ENCODE measurements around the gene POLR1E. TPM values are rescaled to one million over a fixed set of nuclear protein-coding genes. Genes with fewer than 3 reads are reported as not detected.

The POLR1E gene
- total and polyA plus RNA-seq, 4 donors = 15.1 to 25.7 (median 20.2) TPM

DNA sequence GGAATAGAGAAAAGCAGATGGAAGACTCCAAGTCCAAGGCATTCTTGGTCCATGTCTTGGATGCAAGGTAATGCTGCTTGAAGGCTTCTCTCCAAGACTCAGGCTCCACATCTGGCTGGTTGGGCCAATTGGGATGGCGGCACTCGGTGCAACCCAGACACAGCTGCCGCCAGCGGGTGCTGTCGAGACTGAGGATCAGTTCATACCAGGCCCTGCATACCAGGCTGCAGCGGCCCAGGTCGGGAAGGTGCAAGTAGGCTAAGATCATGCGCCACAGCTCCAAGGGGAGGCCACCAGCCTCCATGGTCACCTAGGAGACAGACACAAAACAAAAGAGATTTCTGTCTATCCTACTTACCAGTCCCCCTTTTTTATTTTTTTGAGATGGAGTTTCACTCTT lies 55.7 kb downstream of the POLR1E start:
- H3K9me3 ChIP-seq (ENCODE audit: control insufficient read depth, low read length) = no peaks in the 10 kb centered on the region
- 97 to 98% methylated on average over 8 of the region's 8 CpGs for WGBS, 2 donors
- H3K36me3 ChIP-seq (ENCODE audit: control insufficient read depth in 1 of 2, insufficient read depth in 2 of 2, low read length in 1 of 2) = peaks cover 2 to 10% of the 10 kb centered on the region in 2 donors
- intact Hi-C loops (cut with DNase I) = no loop called here
- ATAC-seq (ENCODE audit: low FRiP score) (no peak), DNase-seq (no peak)
- no peak overlapping the region for H3K27ac ChIP-seq (ENCODE audit: low read depth in 1 of 2, low read length in 2 of 2)
- no peaks in the 10 kb centered on the region for H3K4me1 ChIP-seq (ENCODE audit: control insufficient read depth in 1 of 2, insufficient read depth in 2 of 2, low read length in 2 of 2)
- H3K4me3 ChIP-seq (ENCODE audit: low read length in 2 of 2) = no peak overlapping the region
- no peaks in the 10 kb centered on the region for H3K27me3 ChIP-seq (ENCODE audit: control insufficient read depth in 1 of 2, insufficient read depth in 2 of 2, low read length in 1 of 2)

DNA sequence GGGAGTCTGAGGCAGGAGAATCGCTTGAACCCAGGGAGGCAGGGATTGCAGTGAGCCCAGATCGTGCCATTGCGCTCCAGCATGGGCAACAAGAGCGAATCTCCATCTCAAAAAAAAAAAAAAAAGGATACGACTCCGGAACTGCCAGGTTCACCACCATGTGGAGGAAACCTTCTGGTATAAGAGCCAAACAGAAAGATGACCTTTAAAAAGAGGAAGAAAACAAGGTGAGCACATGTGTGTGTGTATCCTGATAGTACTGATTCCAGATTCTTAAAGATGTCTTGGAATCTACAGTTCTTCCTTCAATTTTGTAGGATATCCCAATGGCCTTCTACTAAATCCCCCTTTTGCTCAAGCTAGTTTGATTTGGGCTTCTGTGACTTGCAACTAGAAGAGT lies 56.7 kb downstream of the POLR1E start:
- peaks cover 0 to 7% of the 10 kb centered on the region in 2 donors for H3K36me3 ChIP-seq (ENCODE audit: control insufficient read depth in 1 of 2, insufficient read depth in 2 of 2, low read length in 1 of 2)

GRCh38 chr9:37542895-37543294 lies 57.1 kb downstream of the POLR1E start:
- Histone ChIP-seq H3K4me1 (ENCODE audit: control insufficient read depth in 1 of 2, insufficient read depth in 2 of 2, low read length in 2 of 2) (no peaks in the 10 kb centered on the region), H3K4me3 (ENCODE audit: low read length in 2 of 2) (no peak overlapping the region), H3K36me3 (ENCODE audit: control insufficient read depth in 1 of 2, insufficient read depth in 2 of 2, low read length in 1 of 2) (peaks cover 0 to 4% of the 10 kb centered on the region in 2 donors), H3K27ac (ENCODE audit: low read depth in 1 of 2, low read length in 2 of 2) (no peak overlapping the region), H3K9me3 (ENCODE audit: control insufficient read depth, low read length) (no peaks in the 10 kb centered on the region), H3K27me3 (ENCODE audit: control insufficient read depth in 1 of 2, insufficient read depth in 2 of 2, low read length in 1 of 2) (no peaks in the 10 kb centered on the region)
- no peak for ATAC-seq (ENCODE audit: low FRiP score)
- DNase-seq = no peak
- intact Hi-C loops (cut with DNase I) = no loop called here
- 80 to 86% methylated on average over 1 of the region's 1 CpG for WGBS, 2 donors

More for the DNA sequence above, 56.7 kb downstream of the POLR1E start:
- no peak overlapping the region for H3K4me3 ChIP-seq (ENCODE audit: low read length in 2 of 2)
- H3K27ac ChIP-seq (ENCODE audit: low read depth in 1 of 2, low read length in 2 of 2) = no peak overlapping the region
- intact Hi-C loops (cut with DNase I) = no loop called here
- no peaks in the 10 kb centered on the region for H3K4me1 ChIP-seq (ENCODE audit: control insufficient read depth in 1 of 2, insufficient read depth in 2 of 2, low read length in 2 of 2)
- DNase-seq = no peak
- WGBS, 2 donors = 98 to 99% methylated on average over 6 of the region's 6 CpGs
- H3K9me3 ChIP-seq (ENCODE audit: control insufficient read depth, low read length) = no peaks in the 10 kb centered on the region
- H3K27me3 ChIP-seq (ENCODE audit: control insufficient read depth in 1 of 2, insufficient read depth in 2 of 2, low read length in 1 of 2) = no peaks in the 10 kb centered on the region
- ATAC-seq (ENCODE audit: low FRiP score) = no peak

DNA sequence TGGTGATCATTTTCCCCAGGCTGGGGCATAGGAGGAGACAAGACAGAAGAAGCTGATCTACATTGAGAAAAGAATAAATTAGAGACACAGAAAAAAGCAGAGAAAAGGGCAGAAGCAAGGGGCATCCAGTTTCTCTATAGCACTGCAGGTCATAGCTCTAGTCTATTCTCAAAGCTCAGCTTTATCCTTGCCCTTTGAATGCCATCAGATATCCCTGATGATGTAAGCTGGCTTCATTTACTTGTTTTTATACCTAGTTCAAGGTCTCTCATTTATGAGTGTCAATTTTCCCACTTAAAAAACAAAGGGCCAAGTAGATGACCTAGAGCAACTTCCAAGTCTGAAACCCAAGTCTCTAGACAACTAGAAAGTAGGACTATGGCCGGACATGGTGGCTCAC lies 57.7 kb downstream of the POLR1E start:
- intact Hi-C loops (cut with DNase I) = no loop called here

DNA sequence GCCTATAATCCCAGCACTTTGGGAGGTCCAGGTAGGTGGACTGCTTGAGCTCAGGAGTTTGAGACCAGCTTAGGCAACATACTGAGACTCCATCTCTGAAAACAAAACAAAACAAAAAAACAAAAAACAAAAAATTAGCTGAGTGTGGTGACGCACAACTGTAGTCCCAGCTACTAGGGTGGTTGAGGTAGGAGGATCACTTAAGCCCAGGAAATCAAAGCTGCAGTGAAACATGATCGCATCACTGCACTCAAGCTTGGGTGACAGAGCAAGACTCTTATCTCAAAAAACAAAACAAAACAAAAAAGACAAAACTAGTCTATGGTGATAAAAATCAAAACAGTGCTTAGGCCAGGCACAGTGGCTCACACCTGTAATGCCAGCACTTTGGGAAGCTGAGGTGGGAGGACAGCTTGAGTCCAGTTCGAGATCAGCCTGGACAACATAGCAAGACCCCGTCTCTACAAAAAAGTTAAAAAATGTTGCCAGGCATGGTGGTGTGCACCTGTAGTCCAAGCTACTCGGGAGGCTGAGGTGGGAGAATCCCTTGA lies 61.7 kb downstream of the POLR1E start:
- Histone ChIP-seq H3K4me1 (ENCODE audit: control insufficient read depth in 1 of 2, insufficient read depth in 2 of 2, low read length in 2 of 2) (no peaks in the 10 kb centered on the region), H3K36me3 (ENCODE audit: control insufficient read depth in 1 of 2, insufficient read depth in 2 of 2, low read length in 1 of 2) (no peaks in the 10 kb centered on the region), H3K27ac (ENCODE audit: low read depth in 1 of 2, low read length in 2 of 2) (no peak overlapping the region), H3K4me3 (ENCODE audit: low read length in 2 of 2) (no peak overlapping the region), H3K27me3 (ENCODE audit: control insufficient read depth in 1 of 2, insufficient read depth in 2 of 2, low read length in 1 of 2) (no peaks in the 10 kb centered on the region), H3K9me3 (ENCODE audit: control insufficient read depth, low read length) (no peaks in the 10 kb centered on the region)
- WGBS, 2 donors = 97% methylated on average over 5 of the region's 5 CpGs
- no peak for DNase-seq
- ATAC-seq (ENCODE audit: low FRiP score) = no peak
- intact Hi-C loops (cut with DNase I) = no loop called here

More for the DNA sequence above, 57.7 kb downstream of the POLR1E start:
- Histone ChIP-seq H3K4me1 (ENCODE audit: control insufficient read depth in 1 of 2, insufficient read depth in 2 of 2, low read length in 2 of 2) (no peaks in the 10 kb centered on the region), H3K27me3 (ENCODE audit: control insufficient read depth in 1 of 2, insufficient read depth in 2 of 2, low read length in 1 of 2) (no peaks in the 10 kb centered on the region), H3K9me3 (ENCODE audit: control insufficient read depth, low read length) (no peaks in the 10 kb centered on the region), H3K27ac (ENCODE audit: low read depth in 1 of 2, low read length in 2 of 2) (no peak overlapping the region), H3K4me3 (ENCODE audit: low read length in 2 of 2) (no peak overlapping the region), H3K36me3 (ENCODE audit: control insufficient read depth in 1 of 2, insufficient read depth in 2 of 2, low read length in 1 of 2) (no peaks in the 10 kb centered on the region)
- no peak for ATAC-seq (ENCODE audit: low FRiP score)
- DNase-seq = no peak
- WGBS, 2 donors = 95 to 96% methylated on average over 1 of the region's 1 CpG

- Histone ChIP-seq H3K27ac (ENCODE audit: low read depth in 1 of 2, low read length in 2 of 2) (no peak overlapping the region), H3K9me3 (ENCODE audit: control insufficient read depth, low read length) (no peaks in the 10 kb centered on the region), H3K4me1 (ENCODE audit: control insufficient read depth in 1 of 2, insufficient read depth in 2 of 2, low read length in 2 of 2) (no peaks in the 10 kb centered on the region), H3K36me3 (ENCODE audit: control insufficient read depth in 1 of 2, insufficient read depth in 2 of 2, low read length in 1 of 2) (no peaks in the 10 kb centered on the region), H3K4me3 (ENCODE audit: low read length in 2 of 2) (no peak overlapping the region), H3K27me3 (ENCODE audit: control insufficient read depth in 1 of 2, insufficient read depth in 2 of 2, low read length in 1 of 2) (no peaks in the 10 kb centered on the region)
- no peak for ATAC-seq (ENCODE audit: low FRiP score)
- intact Hi-C loops (cut with DNase I) = no loop called here
- DNase-seq = no peak
Observed at GRCh38 chr9:37549527-37549926, 63.8 kb downstream of the POLR1E start.

DNA sequence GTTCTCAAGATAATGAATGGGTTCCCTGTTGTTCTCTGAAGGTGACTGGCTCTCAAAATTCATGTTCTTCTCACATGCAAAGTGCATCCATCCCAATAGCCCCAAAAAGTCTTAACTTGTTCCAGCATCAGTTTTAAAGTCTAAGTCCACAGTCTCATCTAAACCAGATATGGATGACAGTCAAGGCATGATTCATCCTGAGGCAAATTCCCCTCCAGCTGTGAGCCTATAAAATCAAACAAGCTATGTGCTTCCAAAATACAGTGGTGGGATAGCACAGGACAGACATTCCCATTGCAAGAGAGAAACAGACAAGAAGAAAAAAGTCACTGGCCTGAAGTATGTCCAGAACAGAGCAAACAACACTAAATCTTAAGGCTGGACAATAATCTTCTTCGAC lies 65.0 kb downstream of the POLR1E start:
- DNase-seq (no peak), ATAC-seq (ENCODE audit: low FRiP score) (no peak)
- Histone ChIP-seq H3K4me3 (ENCODE audit: low read length in 2 of 2) (no peak overlapping the region), H3K4me1 (ENCODE audit: control insufficient read depth in 1 of 2, insufficient read depth in 2 of 2, low read length in 2 of 2) (no peaks in the 10 kb centered on the region), H3K27ac (ENCODE audit: low read depth in 1 of 2, low read length in 2 of 2) (no peak overlapping the region), H3K9me3 (ENCODE audit: control insufficient read depth, low read length) (no peaks in the 10 kb centered on the region), H3K27me3 (ENCODE audit: control insufficient read depth in 1 of 2, insufficient read depth in 2 of 2, low read length in 1 of 2) (no peaks in the 10 kb centered on the region), H3K36me3 (ENCODE audit: control insufficient read depth in 1 of 2, insufficient read depth in 2 of 2, low read length in 1 of 2) (no peaks in the 10 kb centered on the region)
- intact Hi-C loops (cut with DNase I) = loop anchor here in 1 of 2 donors (10.0 kb wide), 1 partner anchor 54 kb away; no protein-coding TSS in a partner anchor
- 87 to 95% methylated on average over 1 of the region's 1 CpG for WGBS, 2 donors

DNA sequence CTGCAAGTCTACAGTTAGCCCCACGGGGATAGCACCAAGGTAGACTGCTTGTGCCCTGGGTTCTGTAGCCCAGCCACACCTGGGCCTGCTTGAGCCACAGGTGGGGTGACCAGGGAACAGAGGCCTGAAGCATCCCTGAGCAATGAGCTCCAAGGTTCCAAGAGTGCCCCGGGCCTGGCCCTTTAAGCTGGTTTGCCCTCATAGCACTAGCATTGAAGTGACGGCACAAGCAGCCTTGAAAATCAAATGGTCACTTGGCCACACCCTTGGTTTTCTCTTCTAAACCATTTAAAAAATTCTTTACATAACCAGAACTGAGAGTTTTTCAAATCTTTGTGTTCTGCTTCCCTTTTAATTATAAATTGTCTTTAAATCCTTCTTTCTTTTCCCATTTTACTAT lies 65.7 kb downstream of the POLR1E start:
- 91 to 97% methylated on average over 3 of the region's 3 CpGs for WGBS, 2 donors
- Histone ChIP-seq H3K36me3 (ENCODE audit: control insufficient read depth in 1 of 2, insufficient read depth in 2 of 2, low read length in 1 of 2) (no peaks in the 10 kb centered on the region), H3K9me3 (ENCODE audit: control insufficient read depth, low read length) (no peaks in the 10 kb centered on the region), H3K27ac (ENCODE audit: low read depth in 1 of 2, low read length in 2 of 2) (no peak overlapping the region), H3K4me1 (ENCODE audit: control insufficient read depth in 1 of 2, insufficient read depth in 2 of 2, low read length in 2 of 2) (no peaks in the 10 kb centered on the region), H3K27me3 (ENCODE audit: control insufficient read depth in 1 of 2, insufficient read depth in 2 of 2, low read length in 1 of 2) (no peaks in the 10 kb centered on the region), H3K4me3 (ENCODE audit: low read length in 2 of 2) (no peak overlapping the region)
- ATAC-seq (ENCODE audit: low FRiP score) (no peak), DNase-seq (no peak)
- intact Hi-C loops (cut with DNase I) = loop anchor here in 1 of 2 donors (10.0 kb wide), 1 partner anchor 53 kb away; no protein-coding TSS in a partner anchor

DNA sequence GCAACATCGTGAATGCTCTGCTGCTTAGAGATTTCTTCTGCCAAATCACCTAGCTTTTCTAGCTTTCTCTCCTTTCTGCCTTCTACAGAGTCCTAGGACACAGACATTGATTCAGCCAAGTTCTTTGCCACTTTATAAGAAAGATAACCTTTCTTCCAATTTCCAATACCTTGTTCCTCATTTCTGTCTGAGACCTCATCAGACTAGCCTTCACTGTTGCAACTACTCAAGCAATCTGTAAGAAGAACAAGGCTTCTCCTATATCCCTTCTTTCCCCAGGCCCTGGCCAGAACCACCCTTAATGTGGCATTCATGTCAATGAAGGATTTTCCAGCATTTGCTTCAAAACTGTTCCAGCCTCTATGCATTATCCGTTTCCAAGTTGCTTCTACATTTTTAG lies 66.1 kb downstream of the POLR1E start:
- no peak overlapping the region for H3K4me3 ChIP-seq (ENCODE audit: low read length in 2 of 2)
- ATAC-seq (ENCODE audit: low FRiP score) (no peak), DNase-seq (no peak)
- 85 to 91% methylated on average over 2 of the region's 2 CpGs for WGBS, 2 donors
- H3K4me1 ChIP-seq (ENCODE audit: control insufficient read depth in 1 of 2, insufficient read depth in 2 of 2, low read length in 2 of 2) = no peaks in the 10 kb centered on the region
- H3K27me3 ChIP-seq (ENCODE audit: control insufficient read depth in 1 of 2, insufficient read depth in 2 of 2, low read length in 1 of 2) = no peaks in the 10 kb centered on the region
- H3K9me3 ChIP-seq (ENCODE audit: control insufficient read depth, low read length) = no peaks in the 10 kb centered on the region
- H3K36me3 ChIP-seq (ENCODE audit: control insufficient read depth in 1 of 2, insufficient read depth in 2 of 2, low read length in 1 of 2) = no peaks in the 10 kb centered on the region
- intact Hi-C loops (cut with DNase I) = loop anchor here in 1 of 2 donors (10.0 kb wide), 1 partner anchor 53 kb away; no protein-coding TSS in a partner anchor
- no peak overlapping the region for H3K27ac ChIP-seq (ENCODE audit: low read depth in 1 of 2, low read length in 2 of 2)

Data from aorta (tissue), 5 donors.